SU-DHL-6 (cell line): ENCODE data around the gene ARHGEF17.

ENCODE experiments used
- H2AFZ ChIP-seq: fragments of 200-600 bp; sonication (generic); 2 replicates; pipeline ENCODE4 v1.6.1; 2014; ENCODE audit warnings: low read depth, mild to moderate bottlenecking, moderate library complexity, mixed read lengths, antibody characterized with exemption, low read length; ENCODE audit not compliant: severe bottlenecking
- H3F3A ChIP-seq: fragments of 200-600 bp; shearing (Covaris generic); 2 replicates; pipeline ENCODE4 v1.6.0; 2016; ENCODE audit warnings: antibody characterized with exemption, mild to moderate bottlenecking; ENCODE audit not compliant: insufficient read depth
- H3K27ac ChIP-seq: fragments of 200-600 bp; sonication (generic); 2 replicates; pipeline ENCODE4 v1.5.1; 2016; ENCODE audit warnings: low read depth, mild to moderate bottlenecking, low read length, moderate library complexity, mixed read lengths
- H3K27me3 ChIP-seq: fragments of 200-600 bp; sonication (generic), shearing (Covaris generic); 2 replicates; pipeline ENCODE4 v1.6.0; 2014; ENCODE audit warnings: mild to moderate bottlenecking, low read length
- H3K36me3 ChIP-seq: fragments of 200-600 bp; sonication (generic); 2 replicates; pipeline ENCODE4 v1.6.1; 2014; ENCODE audit warnings: mild to moderate bottlenecking, low read length, mixed read lengths
- H3K4me2 ChIP-seq: fragments of 300-600, 200-600 bp; shearing (Covaris generic), sonication (generic); 2 replicates; pipeline ENCODE4 v1.6.0; 2014; ENCODE audit warnings: low read length, low read depth, mild to moderate bottlenecking; ENCODE audit not compliant: poor library complexity, severe bottlenecking
- H3K4me3 ChIP-seq: fragments of 200-600 bp; sonication (generic); 2 replicates; pipeline ENCODE4 v1.5.1; 2014; ENCODE audit warnings: antibody characterized with exemption, low read length, mild to moderate bottlenecking, mixed read lengths; ENCODE audit not compliant: insufficient read depth, poor library complexity, severe bottlenecking
- H3K79me2 ChIP-seq: fragments of 200-600 bp; sonication (generic); 2 replicates; pipeline ENCODE4 v1.6.1; 2014; ENCODE audit warnings: mild to moderate bottlenecking, low read length, moderate library complexity; ENCODE audit not compliant: insufficient read depth
- H3K9ac ChIP-seq: fragments of 200-600 bp; sonication (generic); 2 replicates; pipeline ENCODE4 v1.7.0; 2014; ENCODE audit warnings: mild to moderate bottlenecking, low read length
- H3K9me2 ChIP-seq: fragments of 200-600 bp; sonication (generic); replicated peaks from 2 replicates; pipeline ENCODE4 v1.6.1; 2014; ENCODE audit warnings: low read length; ENCODE audit not compliant: insufficient read depth
- H3K9me3 ChIP-seq: fragments of 200-600 bp; sonication (generic); 2 replicates; pipeline ENCODE4 v1.6.1; 2014; ENCODE audit warnings: low read length, mixed read lengths; ENCODE audit not compliant: insufficient read depth
- H4K20me1 ChIP-seq: fragments of 200-600 bp; sonication (generic); 2 replicates; pipeline ENCODE4 v1.6.1; 2014; ENCODE audit warnings: low read depth, mild to moderate bottlenecking, antibody characterized with exemption, low read length, moderate library complexity, mixed read lengths
- CTCF ChIP-seq: fragments of 200-600 bp; sonication (generic); IDR thresholded peaks from one replicate; pipeline ENCODE4 v1.5.1; 2017; ENCODE audit warnings: antibody characterized with exemption, mild to moderate bottlenecking, low read length, moderate library complexity; ENCODE audit not compliant: insufficient read depth, poor library complexity, severe bottlenecking
- EZH2phosphoT487 ChIP-seq: fragments of 200-600 bp; sonication (generic), shearing (Covaris generic); conservative IDR thresholded peaks from 2 replicates; pipeline ENCODE4 v1.6.1; 2018; ENCODE audit warnings: mild to moderate bottlenecking, antibody characterized with exemption, low read length, moderate library complexity, mixed read lengths

ARHGEF17 gene

GRCh38 chr11:73374151-73374550 is 66.1 kb downstream of the ARHGEF17 start:
- Histone ChIP-seq H3K27me3 (no peaks in the 10 kb centered on the region), H2AFZ (no peak overlapping the region), H3K27ac (no peak overlapping the region), H3K9ac (no peak overlapping the region), H3K36me3 (no peaks in the 10 kb centered on the region), H3F3A (no peaks in the 10 kb centered on the region), H3K4me3 (no peak overlapping the region), H3K4me2 (no peak overlapping the region), H3K9me2 (no peaks in the 10 kb centered on the region), H3K79me2 (peaks cover 27% of the 10 kb centered on the region), H4K20me1 (no peaks in the 10 kb centered on the region; the same call in 1 of the 2 replicates), H3K9me3 (no peaks in the 10 kb centered on the region)
- TF ChIP-seq CTCF (no peak), EZH2phosphoT487 (no peak)

GRCh38 chr11:73375830-73376159 is 67.7 kb downstream of the ARHGEF17 start:
- Histone ChIP-seq H3K9me2 (no peaks in the 10 kb centered on the region), H2AFZ (peak overlapping the region; percentile 44), H3K27ac (no peak overlapping the region; the same call in 1 of the 2 replicates), H3K4me2 (peak overlapping the region; percentile 14), H3K79me2 (peaks cover 43% of the 10 kb centered on the region), H3K4me3 (no peak overlapping the region), H3K9ac (peak overlapping the region; percentile 99), H3F3A (no peaks in the 10 kb centered on the region), H4K20me1 (no peaks in the 10 kb centered on the region; the same call in 1 of the 2 replicates), H3K27me3 (no peaks in the 10 kb centered on the region), H3K36me3 (no peaks in the 10 kb centered on the region), H3K9me3 (no peaks in the 10 kb centered on the region)
- no peak for TF ChIP-seq CTCF
- no peak for TF ChIP-seq EZH2phosphoT487

GRCh38 chr11:73376160-73376802 is 68.2 kb downstream of the ARHGEF17 start, which contains the start of gene RELT:
RELT (plus strand) TSS chr11:73376399; CDS start chr11:73389137, 12,738 bp downstream.
- no peaks in the 10 kb centered on the region for H3K27me3 ChIP-seq
- H3F3A ChIP-seq, result no peaks in the 10 kb centered on the region
- H3K9me2 ChIP-seq, result no peaks in the 10 kb centered on the region
- H3K36me3 ChIP-seq, result no peaks in the 10 kb centered on the region
- no peaks in the 10 kb centered on the region for H3K9me3 ChIP-seq
- H3K27ac ChIP-seq, result peak within 1 kb of the TSS; percentile 65
- peak within 1 kb of the TSS; percentile 67 for H3K4me2 ChIP-seq
- TF ChIP-seq EZH2phosphoT487, result no peak
- TF ChIP-seq CTCF, result peak; percentile 78
- peak within 1 kb of the TSS; percentile 44 for H2AFZ ChIP-seq
- H4K20me1 ChIP-seq, result no peaks in the 10 kb centered on the region; the same call in 1 of the 2 replicates
- peak within 1 kb of the TSS; percentile 99 for H3K9ac ChIP-seq
- H3K4me3 ChIP-seq, result peak within 1 kb of the TSS; percentile 88
- H3K79me2 ChIP-seq, result peaks cover 47% of the 10 kb centered on the region
